HepG2 (cell line): ENCODE results near the gene MLLT10. TPM values are rescaled to one million over a fixed set of nuclear protein-coding genes. Genes with fewer than 3 reads are reported as not detected.
A peak's percentile ranks its signal among the peaks of the same experiment; 100 is the strongest.

Source experiments
- ARNT ChIP-seq: fragments of 450-650 bp; IDR thresholded peaks from 2 replicates; pipeline ENCODE4 v1.6.1; 2017
- ELF1 ChIP-seq: sonication (generic); formaldehyde crosslinking; IDR thresholded peaks from 2 replicates; pipeline ENCODE4 v1.4.0; 2020; ENCODE audit warnings: missing genetic modification reagents
- EZH2 ChIP-seq: conservative IDR thresholded peaks from 2 replicates; pipeline ENCODE4 v1.6.1; 2012; ENCODE audit warnings: mild to moderate bottlenecking, low read depth, low read length, moderate library complexity
- KAT2B ChIP-seq: fragments of 150-350 bp; IDR thresholded peaks from 2 replicates; pipeline ENCODE4 v1.6.1; 2014; ENCODE audit warnings: low read depth, low read length, borderline replicate concordance
- KDM5B ChIP-seq: sonication (generic); formaldehyde crosslinking; IDR thresholded peaks from 2 replicates; pipeline ENCODE4 v1.4.0; 2020; ENCODE audit warnings: missing genetic modification reagents, mild to moderate bottlenecking, borderline replicate concordance
- MED1 ChIP-seq: sonication (generic); formaldehyde crosslinking; IDR thresholded peaks from 2 replicates; pipeline ENCODE4 v1.4.0; 2020; ENCODE audit warnings: missing genetic modification reagents
- MED8 ChIP-seq: sonication (generic); formaldehyde crosslinking; IDR thresholded peaks from 2 replicates; pipeline ENCODE4 v1.8.1; 2023; ENCODE audit warnings: mild to moderate bottlenecking, missing genetic modification reagents; ENCODE audit not compliant: insufficient replicate concordance
- MTF2 ChIP-seq: sonication (generic); formaldehyde crosslinking; IDR thresholded peaks from 2 replicates; pipeline ENCODE4 v1.5.0; 2020; ENCODE audit warnings: missing genetic modification reagents, borderline replicate concordance
- NFATC3 ChIP-seq: sonication (generic); formaldehyde crosslinking; IDR thresholded peaks from 2 replicates; pipeline ENCODE4 v1.5.1; 2020; ENCODE audit warnings: mild to moderate bottlenecking, missing genetic modification reagents
- ONECUT2 ChIP-seq: sonication (generic); formaldehyde crosslinking; IDR thresholded peaks from 2 replicates; pipeline ENCODE4 v1.4.0; 2020; ENCODE audit warnings: missing genetic modification reagents
- RAD21 ChIP-seq: fragments of 450-650 bp; formaldehyde crosslinking; IDR thresholded peaks from 2 replicates; pipeline ENCODE4 v1.5.0; 2020; ENCODE audit warnings: mild to moderate bottlenecking
- STAT5B ChIP-seq: sonication (generic); formaldehyde crosslinking; IDR thresholded peaks from 2 replicates; pipeline ENCODE4 v1.4.0; 2020; ENCODE audit warnings: missing genetic modification reagents
- SUZ12 ChIP-seq: fragments of 150-350 bp; IDR thresholded peaks from 2 replicates; pipeline ENCODE4 v1.6.1; 2014; ENCODE audit warnings: low read depth, low read length
- TEAD2 ChIP-seq: sonication (generic); formaldehyde crosslinking; IDR thresholded peaks from 2 replicates; pipeline ENCODE4 v1.9.0; 2021; ENCODE audit warnings: missing genetic modification reagents
- ZNF253 ChIP-seq: sonication (generic); formaldehyde crosslinking; IDR thresholded peaks from 2 replicates; pipeline ENCODE4 v1.8.0; 2022; ENCODE audit warnings: mild to moderate bottlenecking, missing genetic modification reagents, borderline replicate concordance
- ZNF550 ChIP-seq: sonication (generic); formaldehyde crosslinking; IDR thresholded peaks from 2 replicates; pipeline ENCODE4 v1.4.0; 2020; ENCODE audit warnings: mild to moderate bottlenecking, missing genetic modification reagents, borderline replicate concordance
- ZNF672 ChIP-seq: sonication (generic); formaldehyde crosslinking; IDR thresholded peaks from 2 replicates; pipeline ENCODE4 v1.8.1; 2022; ENCODE audit warnings: missing genetic modification reagents
- polyA plus RNA-seq, 8 experiments: library from polyadenylated mRNA; depleted of rRNA in 3 of 8; stranded (reverse) in 7 of 8; unstranded in 1 of 8; fragments of >200 nt; fragmentation: Illumina TruSeq in 4 of 8; extraction: Trizol in 4 of 8; gene quantifications; 2 replicates each; pipeline versions ENCODE4 v1.2.1 to v1.2.3, GENCODE V29; 2011 to 2016; ENCODE audit warnings: low read depth in 4 of 8, missing spikeins in 1 of 8, mixed read lengths in 1 of 8; ENCODE audit not compliant: insufficient read depth in 1 of 8
- total RNA-seq, 5 experiments: library from RNA; depleted of rRNA; stranded (reverse); fragments of >200 nt; fragmentation: Illumina TruSeq; extraction: Trizol; gene quantifications; 2 replicates each; pipeline ENCODE4 v1.2.3, GENCODE V29; 2016; ENCODE audit warnings: low read depth in 1 of 5
- TF ChIP-seq, protein P1 (sequence below): sonication (generic); formaldehyde crosslinking; IDR thresholded peaks from 2 replicates; pipeline ENCODE4 v1.5.0; 2020; ENCODE audit warnings: mild to moderate bottlenecking, missing genetic modification reagents, borderline replicate concordance
- TF ChIP-seq, protein P2 (sequence below): sonication (generic); formaldehyde crosslinking; IDR thresholded peaks from 2 replicates; pipeline ENCODE4 v1.4.0; 2020; ENCODE audit warnings: low read depth, missing genetic modification reagents
- TF ChIP-seq, protein P3 (sequence below): sonication (generic); formaldehyde crosslinking; IDR thresholded peaks from 2 replicates; pipeline ENCODE4 v1.5.1; 2020; ENCODE audit warnings: missing genetic modification reagents, mild to moderate bottlenecking, borderline replicate concordance
- TF ChIP-seq, protein P4 (sequence below): sonication (generic); formaldehyde crosslinking; conservative IDR thresholded peaks from 2 replicates; pipeline ENCODE4 v1.8.0; 2022; ENCODE audit warnings: mild to moderate bottlenecking, moderate library complexity, missing genetic modification reagents

Gene MLLT10
- total and polyA plus RNA-seq, 2 of the 13 experiments (the other 11 are each of a cell fraction or from before 2014, with no cell fraction given): 51.3 to 84.1 TPM

DNA sequence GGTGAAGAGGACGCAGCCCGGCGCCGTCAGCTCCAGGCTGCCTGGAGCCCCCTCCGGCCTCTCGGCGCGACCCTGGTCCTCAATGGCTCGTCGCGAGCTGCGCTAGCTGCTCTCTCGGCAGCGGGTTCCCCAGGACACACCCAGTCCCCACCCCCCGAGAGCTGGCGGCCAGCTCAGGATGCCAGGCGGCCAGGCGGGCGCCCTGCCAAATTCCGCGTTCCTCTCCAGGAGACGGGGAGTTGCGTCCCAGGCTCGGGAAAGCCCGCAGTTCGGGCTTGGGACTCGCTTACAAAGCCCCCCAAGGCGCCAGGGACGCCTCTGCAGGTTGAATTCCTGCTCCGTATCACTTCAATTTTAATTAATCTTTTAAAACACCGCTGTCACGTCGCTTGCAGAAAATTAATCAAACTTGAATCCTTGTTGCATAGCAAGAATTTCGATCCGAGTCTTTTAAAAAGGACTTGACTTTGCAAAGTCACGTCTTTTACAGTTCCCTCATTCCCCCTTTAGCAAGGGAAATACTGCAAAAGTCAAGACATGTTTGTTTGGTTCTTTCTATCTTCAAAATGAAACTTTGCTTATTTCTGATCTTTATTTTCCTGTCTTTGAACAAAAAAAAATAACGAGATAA lies 36.7 kb upstream of the MLLT10 start (continued):
- TF ChIP-seq ZNF550 (CRISPR knock-in tag) (no peak), MED1 (CRISPR knock-in tag) (peak; percentile 69; the same call in 1 of the 2 replicates), RAD21 (CRISPR knock-in tag) (peak; percentile 64; the same call in 1 of the 2 replicates), MTF2 (CRISPR knock-in tag) (no peak), KDM5B (CRISPR knock-in tag) (no peak), EZH2 (no peak), ELF1 (peak; percentile 82), MED8 (CRISPR knock-in tag) (no peak), ZNF253 (CRISPR knock-in tag) (no peak), SUZ12 (no peak), ZNF672 (no peak), ARNT (no peak), KAT2B (no peak), STAT5B (CRISPR knock-in tag) (no peak), TEAD2 (CRISPR knock-in tag) (0 out of 2 replicates have a peak, but pooled peaks have one; percentile 3), ONECUT2 (CRISPR knock-in tag) (no peak), NFATC3 (no peak)
- TF ChIP-seq, protein P1, sequence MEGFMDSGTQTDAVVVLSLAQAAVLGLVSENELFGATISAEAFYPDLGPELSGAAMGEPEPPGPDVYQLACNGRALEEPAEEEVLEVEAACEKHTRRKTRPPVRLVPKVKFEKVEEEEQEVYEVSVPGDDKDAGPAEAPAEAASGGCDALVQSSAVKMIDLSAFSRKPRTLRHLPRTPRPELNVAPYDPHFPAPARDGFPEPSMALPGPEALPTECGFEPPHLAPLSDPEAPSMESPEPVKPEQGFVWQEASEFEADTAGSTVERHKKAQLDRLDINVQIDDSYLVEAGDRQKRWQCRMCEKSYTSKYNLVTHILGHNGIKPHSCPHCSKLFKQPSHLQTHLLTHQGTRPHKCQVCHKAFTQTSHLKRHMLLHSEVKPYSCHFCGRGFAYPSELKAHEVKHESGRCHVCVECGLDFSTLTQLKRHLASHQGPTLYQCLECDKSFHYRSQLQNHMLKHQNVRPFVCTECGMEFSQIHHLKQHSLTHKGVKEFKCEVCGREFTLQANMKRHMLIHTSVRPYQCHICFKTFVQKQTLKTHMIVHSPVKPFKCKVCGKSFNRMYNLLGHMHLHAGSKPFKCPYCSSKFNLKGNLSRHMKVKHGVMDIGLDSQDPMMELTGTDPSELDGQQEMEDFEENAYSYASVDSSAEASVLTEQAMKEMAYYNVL: 0 out of 2 replicates have a peak, but pooled peaks have one; percentile 23
- TF ChIP-seq, protein P2, sequence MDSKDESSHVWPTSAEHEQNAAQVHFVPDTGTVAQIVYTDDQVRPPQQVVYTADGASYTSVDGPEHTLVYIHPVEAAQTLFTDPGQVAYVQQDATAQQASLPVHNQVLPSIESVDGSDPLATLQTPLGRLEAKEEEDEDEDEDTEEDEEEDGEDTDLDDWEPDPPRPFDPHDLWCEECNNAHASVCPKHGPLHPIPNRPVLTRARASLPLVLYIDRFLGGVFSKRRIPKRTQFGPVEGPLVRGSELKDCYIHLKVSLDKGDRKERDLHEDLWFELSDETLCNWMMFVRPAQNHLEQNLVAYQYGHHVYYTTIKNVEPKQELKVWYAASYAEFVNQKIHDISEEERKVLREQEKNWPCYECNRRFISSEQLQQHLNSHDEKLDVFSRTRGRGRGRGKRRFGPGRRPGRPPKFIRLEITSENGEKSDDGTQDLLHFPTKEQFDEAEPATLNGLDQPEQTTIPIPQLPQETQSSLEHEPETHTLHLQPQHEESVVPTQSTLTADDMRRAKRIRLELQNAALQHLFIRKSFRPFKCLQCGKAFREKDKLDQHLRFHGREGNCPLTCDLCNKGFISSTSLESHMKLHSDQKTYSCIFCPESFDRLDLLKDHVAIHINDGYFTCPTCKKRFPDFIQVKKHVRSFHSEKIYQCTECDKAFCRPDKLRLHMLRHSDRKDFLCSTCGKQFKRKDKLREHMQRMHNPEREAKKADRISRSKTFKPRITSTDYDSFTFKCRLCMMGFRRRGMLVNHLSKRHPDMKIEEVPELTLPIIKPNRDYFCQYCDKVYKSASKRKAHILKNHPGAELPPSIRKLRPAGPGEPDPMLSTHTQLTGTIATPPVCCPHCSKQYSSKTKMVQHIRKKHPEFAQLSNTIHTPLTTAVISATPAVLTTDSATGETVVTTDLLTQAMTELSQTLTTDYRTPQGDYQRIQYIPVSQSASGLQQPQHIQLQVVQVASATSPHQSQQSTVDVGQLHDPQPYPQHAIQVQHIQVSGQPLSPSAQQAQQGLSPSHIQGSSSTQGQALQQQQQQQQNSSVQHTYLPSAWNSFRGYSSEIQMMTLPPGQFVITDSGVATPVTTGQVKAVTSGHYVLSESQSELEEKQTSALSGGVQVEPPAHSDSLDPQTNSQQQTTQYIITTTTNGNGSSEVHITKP (CRISPR knock-in tag): no peak
- TF ChIP-seq, protein P3, sequence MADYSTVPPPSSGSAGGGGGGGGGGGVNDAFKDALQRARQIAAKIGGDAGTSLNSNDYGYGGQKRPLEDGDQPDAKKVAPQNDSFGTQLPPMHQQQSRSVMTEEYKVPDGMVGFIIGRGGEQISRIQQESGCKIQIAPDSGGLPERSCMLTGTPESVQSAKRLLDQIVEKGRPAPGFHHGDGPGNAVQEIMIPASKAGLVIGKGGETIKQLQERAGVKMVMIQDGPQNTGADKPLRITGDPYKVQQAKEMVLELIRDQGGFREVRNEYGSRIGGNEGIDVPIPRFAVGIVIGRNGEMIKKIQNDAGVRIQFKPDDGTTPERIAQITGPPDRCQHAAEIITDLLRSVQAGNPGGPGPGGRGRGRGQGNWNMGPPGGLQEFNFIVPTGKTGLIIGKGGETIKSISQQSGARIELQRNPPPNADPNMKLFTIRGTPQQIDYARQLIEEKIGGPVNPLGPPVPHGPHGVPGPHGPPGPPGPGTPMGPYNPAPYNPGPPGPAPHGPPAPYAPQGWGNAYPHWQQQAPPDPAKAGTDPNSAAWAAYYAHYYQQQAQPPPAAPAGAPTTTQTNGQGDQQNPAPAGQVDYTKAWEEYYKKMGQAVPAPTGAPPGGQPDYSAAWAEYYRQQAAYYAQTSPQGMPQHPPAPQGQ (CRISPR knock-in tag): 0 out of 2 replicates have a peak, but pooled peaks have one; percentile 28
- TF ChIP-seq, protein P4, sequence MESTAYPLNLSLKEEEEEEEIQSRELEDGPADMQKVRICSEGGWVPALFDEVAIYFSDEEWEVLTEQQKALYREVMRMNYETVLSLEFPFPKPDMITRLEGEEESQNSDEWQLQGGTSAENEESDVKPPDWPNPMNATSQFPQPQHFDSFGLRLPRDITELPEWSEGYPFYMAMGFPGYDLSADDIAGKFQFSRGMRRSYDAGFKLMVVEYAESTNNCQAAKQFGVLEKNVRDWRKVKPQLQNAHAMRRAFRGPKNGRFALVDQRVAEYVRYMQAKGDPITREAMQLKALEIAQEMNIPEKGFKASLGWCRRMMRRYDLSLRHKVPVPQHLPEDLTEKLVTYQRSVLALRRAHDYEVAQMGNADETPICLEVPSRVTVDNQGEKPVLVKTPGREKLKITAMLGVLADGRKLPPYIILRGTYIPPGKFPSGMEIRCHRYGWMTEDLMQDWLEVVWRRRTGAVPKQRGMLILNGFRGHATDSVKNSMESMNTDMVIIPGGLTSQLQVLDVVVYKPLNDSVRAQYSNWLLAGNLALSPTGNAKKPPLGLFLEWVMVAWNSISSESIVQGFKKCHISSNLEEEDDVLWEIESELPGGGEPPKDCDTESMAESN (CRISPR knock-in tag): peak; percentile 37; the same call in 1 of the 2 replicates
